ENCODE results near the gene KRT2.

Gene KRT2

DNA sequence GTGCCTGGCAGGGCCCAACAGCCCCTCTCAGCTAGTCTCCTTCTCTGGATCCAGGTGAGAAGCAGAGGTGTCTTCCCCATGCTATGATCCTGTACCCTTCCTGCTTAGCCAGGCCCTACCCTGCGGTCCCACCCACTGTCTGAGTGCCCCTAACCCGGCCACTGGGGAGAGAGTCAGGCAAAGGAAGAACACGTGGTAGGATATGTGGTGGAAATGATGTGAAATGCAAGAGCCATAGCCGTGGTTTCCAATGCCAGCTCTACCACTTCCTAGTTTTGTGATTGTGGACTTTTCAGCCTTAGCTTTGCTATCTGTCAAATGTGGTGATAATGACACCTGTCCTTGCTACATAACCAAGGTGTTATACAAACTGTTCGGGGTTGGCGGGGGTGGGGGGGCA, 15.8 kb downstream of the KRT2 start:
- Histone ChIP-seq H3K9me3 (ENCODE audit: control insufficient read depth, insufficient read depth, low read depth, low read length) (no peaks in the 10 kb centered on the region), H3K4me1 (ENCODE audit: control insufficient read depth, insufficient read depth, low read length) (no peaks in the 10 kb centered on the region; the same call in 1 of the 2 replicates), H3K36me3 (ENCODE audit: control insufficient read depth in 2 of 2, insufficient read depth in 1 of 2, low read length in 2 of 2) (no peaks in the 10 kb centered on the region), H3K4me3 (ENCODE audit: low read depth, low read length) (no peak overlapping the region), H3K27ac (ENCODE audit: extremely low read depth, low read depth, low read length) (no peak overlapping the region)
- TF ChIP-seq GLI4 (tag by site-specific recombination; IDR thresholded peaks at IDR 0.05) (no peak), ZNF23 (tag by site-specific recombination; IDR thresholded peaks at IDR 0.05; ENCODE audit: borderline replicate concordance) (no peak), ZNF747 (tag by site-specific recombination; IDR thresholded peaks at IDR 0.05) (no peak), ZNF433 (tag by site-specific recombination; IDR thresholded peaks at IDR 0.05; ENCODE audit: low read depth) (no peak), ZNF701 (tag by site-specific recombination; IDR thresholded peaks at IDR 0.05) (no peak), ZSCAN4 (tag by site-specific recombination; IDR thresholded peaks at IDR 0.05) (no peak), BCL11B (tag by site-specific recombination; IDR thresholded peaks at IDR 0.05; ENCODE audit: low read depth) (no peak), GLI2 (tag by site-specific recombination; IDR thresholded peaks at IDR 0.05; ENCODE audit: borderline replicate concordance, low read depth) (no peak), FEZF1 (tag by site-specific recombination; IDR thresholded peaks at IDR 0.05) (no peak)
- ChIA-PET POLR2A (no interaction called here), CTCF (interaction anchor here (0.6 kb wide), 1 partner anchor 296 kb away, joined by 3 read pairs; no protein-coding TSS in a partner anchor)

GRCh38 chr12:52634266-52635056, 17.6 kb downstream of the KRT2 start:
- CTCF ChIA-PET, result interaction anchor here (1.0 to 1.6 kb wide), 2 partner anchors 246 to 261 kb away, joined by 4 read pairs; no protein-coding TSS in a partner anchor
- POLR2A ChIA-PET, result interaction anchor here (0.6 kb wide), 1 partner anchor 490 kb away, joined by 3 read pairs; no protein-coding TSS in a partner anchor
- no peaks in the 10 kb centered on the region for H3K36me3 ChIP-seq (ENCODE audit: control insufficient read depth in 2 of 2, insufficient read depth in 1 of 2, low read length in 2 of 2)
- no peak overlapping the region for H3K27ac ChIP-seq (ENCODE audit: extremely low read depth, low read depth, low read length)
- no peak overlapping the region for H3K4me3 ChIP-seq (ENCODE audit: low read depth, low read length)
- H3K9me3 ChIP-seq (ENCODE audit: control insufficient read depth, insufficient read depth, low read depth, low read length), result no peaks in the 10 kb centered on the region
- no peaks in the 10 kb centered on the region; the same call in 1 of the 2 replicates for H3K4me1 ChIP-seq (ENCODE audit: control insufficient read depth, insufficient read depth, low read length)
- TF ChIP-seq EGR2 (tag by site-specific recombination; IDR thresholded peaks at IDR 0.05; ENCODE audit: low read depth) (no peak), ZNF473 (tag by site-specific recombination; IDR thresholded peaks at IDR 0.05) (no peak), ZNF501 (tag by site-specific recombination; IDR thresholded peaks at IDR 0.05) (no peak), ZNF121 (tag by site-specific recombination; IDR thresholded peaks at IDR 0.05) (no peak), ZBTB17 (tag by site-specific recombination; IDR thresholded peaks at IDR 0.05) (no peak), ZNF426 (tag by site-specific recombination; IDR thresholded peaks at IDR 0.05) (no peak), ZNF280C (tag by site-specific recombination; IDR thresholded peaks at IDR 0.05) (no peak), ZNF248 (tag by site-specific recombination; IDR thresholded peaks at IDR 0.05) (no peak), TRIM28 (IDR thresholded peaks at IDR 0.05; ENCODE audit: borderline replicate concordance, low read length) (no peak)
- TF ChIP-seq, protein P1, sequence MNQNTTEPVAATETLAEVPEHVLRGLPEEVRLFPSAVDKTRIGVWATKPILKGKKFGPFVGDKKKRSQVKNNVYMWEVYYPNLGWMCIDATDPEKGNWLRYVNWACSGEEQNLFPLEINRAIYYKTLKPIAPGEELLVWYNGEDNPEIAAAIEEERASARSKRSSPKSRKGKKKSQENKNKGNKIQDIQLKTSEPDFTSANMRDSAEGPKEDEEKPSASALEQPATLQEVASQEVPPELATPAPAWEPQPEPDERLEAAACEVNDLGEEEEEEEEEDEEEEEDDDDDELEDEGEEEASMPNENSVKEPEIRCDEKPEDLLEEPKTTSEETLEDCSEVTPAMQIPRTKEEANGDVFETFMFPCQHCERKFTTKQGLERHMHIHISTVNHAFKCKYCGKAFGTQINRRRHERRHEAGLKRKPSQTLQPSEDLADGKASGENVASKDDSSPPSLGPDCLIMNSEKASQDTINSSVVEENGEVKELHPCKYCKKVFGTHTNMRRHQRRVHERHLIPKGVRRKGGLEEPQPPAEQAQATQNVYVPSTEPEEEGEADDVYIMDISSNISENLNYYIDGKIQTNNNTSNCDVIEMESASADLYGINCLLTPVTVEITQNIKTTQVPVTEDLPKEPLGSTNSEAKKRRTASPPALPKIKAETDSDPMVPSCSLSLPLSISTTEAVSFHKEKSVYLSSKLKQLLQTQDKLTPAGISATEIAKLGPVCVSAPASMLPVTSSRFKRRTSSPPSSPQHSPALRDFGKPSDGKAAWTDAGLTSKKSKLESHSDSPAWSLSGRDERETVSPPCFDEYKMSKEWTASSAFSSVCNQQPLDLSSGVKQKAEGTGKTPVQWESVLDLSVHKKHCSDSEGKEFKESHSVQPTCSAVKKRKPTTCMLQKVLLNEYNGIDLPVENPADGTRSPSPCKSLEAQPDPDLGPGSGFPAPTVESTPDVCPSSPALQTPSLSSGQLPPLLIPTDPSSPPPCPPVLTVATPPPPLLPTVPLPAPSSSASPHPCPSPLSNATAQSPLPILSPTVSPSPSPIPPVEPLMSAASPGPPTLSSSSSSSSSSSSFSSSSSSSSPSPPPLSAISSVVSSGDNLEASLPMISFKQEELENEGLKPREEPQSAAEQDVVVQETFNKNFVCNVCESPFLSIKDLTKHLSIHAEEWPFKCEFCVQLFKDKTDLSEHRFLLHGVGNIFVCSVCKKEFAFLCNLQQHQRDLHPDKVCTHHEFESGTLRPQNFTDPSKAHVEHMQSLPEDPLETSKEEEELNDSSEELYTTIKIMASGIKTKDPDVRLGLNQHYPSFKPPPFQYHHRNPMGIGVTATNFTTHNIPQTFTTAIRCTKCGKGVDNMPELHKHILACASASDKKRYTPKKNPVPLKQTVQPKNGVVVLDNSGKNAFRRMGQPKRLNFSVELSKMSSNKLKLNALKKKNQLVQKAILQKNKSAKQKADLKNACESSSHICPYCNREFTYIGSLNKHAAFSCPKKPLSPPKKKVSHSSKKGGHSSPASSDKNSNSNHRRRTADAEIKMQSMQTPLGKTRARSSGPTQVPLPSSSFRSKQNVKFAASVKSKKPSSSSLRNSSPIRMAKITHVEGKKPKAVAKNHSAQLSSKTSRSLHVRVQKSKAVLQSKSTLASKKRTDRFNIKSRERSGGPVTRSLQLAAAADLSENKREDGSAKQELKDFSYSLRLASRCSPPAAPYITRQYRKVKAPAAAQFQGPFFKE (tag by site-specific recombination; IDR thresholded peaks at IDR 0.05; ENCODE audit: borderline replicate concordance), result no peak
- TF ChIP-seq, protein P2, sequence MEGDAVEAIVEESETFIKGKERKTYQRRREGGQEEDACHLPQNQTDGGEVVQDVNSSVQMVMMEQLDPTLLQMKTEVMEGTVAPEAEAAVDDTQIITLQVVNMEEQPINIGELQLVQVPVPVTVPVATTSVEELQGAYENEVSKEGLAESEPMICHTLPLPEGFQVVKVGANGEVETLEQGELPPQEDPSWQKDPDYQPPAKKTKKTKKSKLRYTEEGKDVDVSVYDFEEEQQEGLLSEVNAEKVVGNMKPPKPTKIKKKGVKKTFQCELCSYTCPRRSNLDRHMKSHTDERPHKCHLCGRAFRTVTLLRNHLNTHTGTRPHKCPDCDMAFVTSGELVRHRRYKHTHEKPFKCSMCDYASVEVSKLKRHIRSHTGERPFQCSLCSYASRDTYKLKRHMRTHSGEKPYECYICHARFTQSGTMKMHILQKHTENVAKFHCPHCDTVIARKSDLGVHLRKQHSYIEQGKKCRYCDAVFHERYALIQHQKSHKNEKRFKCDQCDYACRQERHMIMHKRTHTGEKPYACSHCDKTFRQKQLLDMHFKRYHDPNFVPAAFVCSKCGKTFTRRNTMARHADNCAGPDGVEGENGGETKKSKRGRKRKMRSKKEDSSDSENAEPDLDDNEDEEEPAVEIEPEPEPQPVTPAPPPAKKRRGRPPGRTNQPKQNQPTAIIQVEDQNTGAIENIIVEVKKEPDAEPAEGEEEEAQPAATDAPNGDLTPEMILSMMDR (tag by site-specific recombination; IDR thresholded peaks at IDR 0.05), result no peak
